GM12878 (cell line): ENCODE data around the gene INKA1. TPM values are rescaled to one million over a fixed set of nuclear protein-coding genes. Genes with fewer than 3 reads are reported as not detected.

Experiments
- ATAC-seq: fragments of 200-7000 bp; cut with Tn5 transposase; 3 replicates; pipeline ENCODE4 v1.9.1; 2020; ENCODE audit warnings: mild to moderate bottlenecking, moderate library complexity
- BruUV-seq: library from RNA; stranded (reverse); fragments of 400-500 nt; replicated peaks from 2 replicates; lab custom pipeline; 2021; lab: Mats Ljungman, UMichigan
- CTCF ChIA-PET: fragments of 300-600 bp; sonication (Branson Sonifier 250); formaldehyde crosslinking; extraction: SDS; loops from one replicate; lab custom pipeline; 2021; ENCODE audit warnings: inconsistent platforms; lab: Yijun Ruan, JAX
- POLR2A ChIA-PET: fragments of 350-600 bp; formaldehyde crosslinking; extraction: SDS; loops from one replicate; lab custom pipeline; 2021; ENCODE audit warnings: inconsistent platforms; lab: Charles Lee
- RAD21 ChIA-PET: fragments of 300-600 bp; sonication (Branson Sonifier 250); formaldehyde crosslinking; loops from one replicate; lab custom pipeline; 2023; ENCODE audit warnings: antibody characterized with exemption; ENCODE audit not compliant: unreplicated experiment; lab: Charles Lee
- SMC1A ChIA-PET: fragments of 300-600 bp; sonication (Branson Sonifier 250); formaldehyde crosslinking; loops from one replicate; lab custom pipeline; 2023; ENCODE audit not compliant: unreplicated experiment, uncharacterized antibody; lab: Charles Lee
- DNase-seq: peaks from one replicate; pipeline ENCODE4 v3.0.0-alpha.2; 2011; ENCODE audit warnings: low read depth, low spot score
- FAIRE-seq: peaks from 3 replicates; lab custom pipeline; 2011; peaks lifted over from hg19 to GRCh38; lab: Jason Lieb, UNC
- H2AFZ ChIP-seq: 2 replicates; pipeline ENCODE4 v1.6.0; 2011; ENCODE audit warnings: low read depth, low read length, control low read depth; ENCODE audit not compliant: control insufficient read depth
- H3K27ac ChIP-seq: 2 replicates; pipeline ENCODE4 v1.5.1; 2011; ENCODE audit warnings: control low read depth; ENCODE audit not compliant: control insufficient read depth, insufficient read depth
- H3K27me3 ChIP-seq, 2 experiments: replicated peaks in 1 of 2; 2 replicates each; pipeline versions ENCODE4 v1.6.0 to v1.6.1; 2011; ENCODE audit warnings: low read length in 1 of 2; ENCODE audit not compliant: control insufficient read depth in 2 of 2, insufficient read depth in 2 of 2
- H3K36me3 ChIP-seq, 2 experiments: 2 replicates each; pipeline ENCODE4 v1.5.1; 2011; ENCODE audit warnings: low read length in 1 of 2; ENCODE audit not compliant: control insufficient read depth in 2 of 2, insufficient read depth in 2 of 2
- H3K4me1 ChIP-seq: 2 replicates; pipeline ENCODE4 v1.6.1; 2011; ENCODE audit warnings: mild to moderate bottlenecking, low read length, moderate library complexity, mixed read lengths; ENCODE audit not compliant: control insufficient read depth, insufficient read depth
- H3K4me2 ChIP-seq: 2 replicates; pipeline ENCODE4 v1.6.0; 2011; ENCODE audit warnings: control low read depth; ENCODE audit not compliant: control insufficient read depth, insufficient read depth
- H3K4me3 ChIP-seq: fragments of 200-600 bp; sonication (generic); 2 replicates; pipeline ENCODE4 v1.5.1; 2016
- H3K79me2 ChIP-seq: 2 replicates; pipeline ENCODE4 v1.6.0; 2011; ENCODE audit warnings: low read length; ENCODE audit not compliant: control insufficient read depth, insufficient read depth
- H3K9ac ChIP-seq: 2 replicates; pipeline ENCODE4 v1.8.0; 2011; ENCODE audit warnings: low read length, control low read depth, mixed read lengths; ENCODE audit not compliant: control insufficient read depth, insufficient read depth
- H3K9me3 ChIP-seq: replicated peaks from 3 replicates; pipeline ENCODE4 v1.5.1; 2011; ENCODE audit warnings: mild to moderate bottlenecking, low read length; ENCODE audit not compliant: control insufficient read depth, insufficient read depth
- H4K20me1 ChIP-seq: 2 replicates; pipeline ENCODE4 v1.6.0; 2011; ENCODE audit not compliant: control insufficient read depth, insufficient read depth
- CBX3 ChIP-seq: fragments of 200-600 bp; sonication (generic); IDR thresholded peaks from 2 replicates; pipeline ENCODE4 v1.6.1; 2016; ENCODE audit warnings: low read depth, borderline replicate concordance
- DPF2 ChIP-seq: fragments of 450-650 bp; IDR thresholded peaks from 2 replicates; pipeline ENCODE4 v1.6.1; 2017; ENCODE audit warnings: mild to moderate bottlenecking
- E2F4 ChIP-seq: IDR thresholded peaks from 2 replicates; pipeline ENCODE4 v1.6.1; 2012; ENCODE audit warnings: low read depth, low read length, improper control_type of control experiment
- GATAD2B ChIP-seq: fragments of 450-650 bp; conservative IDR thresholded peaks from 2 replicates; pipeline ENCODE4 v1.6.1; 2017; ENCODE audit warnings: low read depth, mild to moderate bottlenecking, moderate library complexity
- JUNB ChIP-seq: IDR thresholded peaks from 2 replicates; pipeline ENCODE4 v1.6.1; 2016; ENCODE audit warnings: antibody characterized with exemption, mild to moderate bottlenecking
- MXI1 ChIP-seq: fragments of 150-350 bp; IDR thresholded peaks from 2 replicates; pipeline ENCODE4 v1.6.1; 2011; ENCODE audit warnings: low read depth, mild to moderate bottlenecking, inconsistent platforms, low read length, improper control_type of control experiment
- POLR2A ChIP-seq: IDR thresholded peaks from 2 replicates; pipeline ENCODE4 v1.6.1; 2011; ENCODE audit warnings: low read depth, mild to moderate bottlenecking, low read length
- RAD21 ChIP-seq: IDR thresholded peaks from 2 replicates; pipeline ENCODE4 v1.6.1; 2011; ENCODE audit warnings: mild to moderate bottlenecking, low read depth, low read length, moderate library complexity; ENCODE audit not compliant: insufficient read depth
- SMC3 ChIP-seq: IDR thresholded peaks from 2 replicates; pipeline ENCODE4 v1.6.1; 2011; ENCODE audit warnings: low read length, improper control_type of control experiment, borderline replicate concordance
- SRF ChIP-seq, 2 experiments: IDR thresholded peaks; 2 replicates each; pipeline ENCODE4 v1.6.1; 2011; ENCODE audit warnings: low read depth in 2 of 2, low read length in 2 of 2, mild to moderate bottlenecking in 1 of 2, moderate library complexity in 1 of 2
- ZNF592 ChIP-seq: fragments of 450-650 bp; IDR thresholded peaks from 2 replicates; pipeline ENCODE4 v1.6.1; 2017; ENCODE audit warnings: mild to moderate bottlenecking, moderate library complexity
- ZNF622 ChIP-seq: fragments of 450-650 bp; IDR thresholded peaks from 2 replicates; pipeline ENCODE4 v1.6.1; 2017; ENCODE audit warnings: mild to moderate bottlenecking, inconsistent platforms
- WGBS: methylation state at CpG from one replicate; pipeline ENCODE4 v1.1.6; 2016; ENCODE audit warnings: low lambda C conversion rate; ENCODE audit not compliant: insufficient replicate concordance, insufficient coverage; ENCODE audit errors: missing lambda C conversion rate; 5-methylcytosine and 5-hydroxymethylcytosine counted together
- in situ Hi-C: fragments of 300-500 bp; cut with MboI; formaldehyde crosslinking; loops from 9 replicates; pipeline ENCODE4 v1.14.3; 2018; ENCODE audit warnings: mixed read lengths
- intact Hi-C: fragments of 100-400 bp; cut with micrococcal nuclease; formaldehyde crosslinking; loops from one replicate; pipeline ENCODE4 v1.14.2; 2022; ENCODE audit not compliant: unreplicated experiment
- polyA plus RNA-seq, 11 experiments: library from polyadenylated mRNA; depleted of rRNA in 4 of 11; unstranded in 6 of 11; stranded (reverse) in 5 of 11; fragments of >200 nt; fragmentation: Nextera tagmentation in 4 of 11; fragmentation: Illumina TruSeq in 1 of 11; extraction: Ambion mirVana in 4 of 11; extraction: Trizol in 1 of 11; gene quantifications; 1 replicate in 1 of 11; 2 replicates in 10 of 11; pipeline versions ENCODE4 v1.2.1 to v1.2.3, GENCODE V29; 2011 to 2016; ENCODE audit warnings: inconsistent platforms in 2 of 11, missing spikeins in 2 of 11, low read depth in 1 of 11
- total RNA-seq, 4 experiments: library from RNA; depleted of rRNA in 3 of 4; stranded (reverse); fragments of >200 nt in 3 of 4; fragmentation: Illumina TruSeq in 1 of 4; extraction: Trizol in 1 of 4; gene quantifications; 2 replicates each; pipeline versions ENCODE4 v1.2.1 to v1.2.3, GENCODE V29; 2013 to 2021
- TF ChIP-seq, protein P1 (sequence below): fragments of 450-650 bp; IDR thresholded peaks from 2 replicates; pipeline ENCODE4 v1.6.1; 2017; ENCODE audit warnings: mild to moderate bottlenecking, moderate library complexity

Gene INKA1
- total and polyA plus RNA-seq, 10 of the 15 experiments (the other 5 are each of a cell fraction or from before 2014, with no cell fraction given), result 0.32 to 10.5 (median 4.9) TPM

DNA sequence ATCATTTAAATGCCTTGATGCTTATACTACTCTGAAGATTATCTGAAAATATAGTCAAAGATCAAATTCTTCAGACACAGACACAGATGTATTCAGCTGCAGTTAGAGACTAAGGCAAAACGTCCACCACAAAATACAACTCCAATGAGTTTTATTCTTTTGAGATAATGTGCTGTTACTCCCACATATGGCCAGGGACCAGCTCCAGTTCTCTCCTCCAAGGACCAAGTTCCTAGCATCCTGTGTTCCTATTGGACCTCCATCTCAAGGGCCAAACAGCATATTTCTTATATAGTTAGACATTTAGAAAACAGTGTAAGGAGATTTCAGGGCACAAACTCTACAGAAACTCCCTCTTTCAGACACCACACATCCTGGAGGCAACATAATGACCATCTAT lies 43.8 kb upstream of the INKA1 start (continued):
- no peak for TF ChIP-seq RAD21

DNA sequence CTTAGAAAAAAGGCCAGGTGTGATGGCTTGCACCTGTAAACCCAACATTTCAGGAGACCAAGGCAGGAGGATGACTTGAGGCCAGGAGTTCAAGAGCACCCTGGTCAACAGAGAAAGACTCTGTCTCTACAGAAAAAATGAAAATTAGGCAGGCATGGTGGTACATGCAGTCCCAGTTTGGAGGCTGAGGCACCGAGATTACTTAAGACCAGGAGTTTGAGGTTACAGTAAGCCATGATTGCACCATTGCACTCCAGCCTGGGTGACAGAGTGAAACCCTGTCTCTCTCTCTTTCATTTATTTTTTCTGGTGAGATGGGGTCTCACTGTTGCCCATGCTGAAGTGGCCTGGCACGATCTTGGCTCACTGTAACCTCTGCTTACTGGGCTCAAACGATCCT lies 41.4 kb upstream of the INKA1 start:
- no peak overlapping the region for H3K27ac ChIP-seq
- intact Hi-C loops (no loop called here), in situ Hi-C loops (no loop called here)
- no peaks in the 10 kb centered on the region; the same call in 1 of the 2 replicates for H3K79me2 ChIP-seq
- H3K27me3 ChIP-seq, result no peaks in the 10 kb centered on the region
- H3K36me3 ChIP-seq, result no peaks in the 10 kb centered on the region; a peak in 2 of 4 replicates
- POLR2A ChIA-PET, result no interaction called here
- ATAC-seq, result no peak
- no peak for TF ChIP-seq JUNB
- no peak for TF ChIP-seq MXI1
- TF ChIP-seq E2F4, result no peak
- no peak for TF ChIP-seq DPF2
- no peak for TF ChIP-seq GATAD2B
- TF ChIP-seq, protein P1, sequence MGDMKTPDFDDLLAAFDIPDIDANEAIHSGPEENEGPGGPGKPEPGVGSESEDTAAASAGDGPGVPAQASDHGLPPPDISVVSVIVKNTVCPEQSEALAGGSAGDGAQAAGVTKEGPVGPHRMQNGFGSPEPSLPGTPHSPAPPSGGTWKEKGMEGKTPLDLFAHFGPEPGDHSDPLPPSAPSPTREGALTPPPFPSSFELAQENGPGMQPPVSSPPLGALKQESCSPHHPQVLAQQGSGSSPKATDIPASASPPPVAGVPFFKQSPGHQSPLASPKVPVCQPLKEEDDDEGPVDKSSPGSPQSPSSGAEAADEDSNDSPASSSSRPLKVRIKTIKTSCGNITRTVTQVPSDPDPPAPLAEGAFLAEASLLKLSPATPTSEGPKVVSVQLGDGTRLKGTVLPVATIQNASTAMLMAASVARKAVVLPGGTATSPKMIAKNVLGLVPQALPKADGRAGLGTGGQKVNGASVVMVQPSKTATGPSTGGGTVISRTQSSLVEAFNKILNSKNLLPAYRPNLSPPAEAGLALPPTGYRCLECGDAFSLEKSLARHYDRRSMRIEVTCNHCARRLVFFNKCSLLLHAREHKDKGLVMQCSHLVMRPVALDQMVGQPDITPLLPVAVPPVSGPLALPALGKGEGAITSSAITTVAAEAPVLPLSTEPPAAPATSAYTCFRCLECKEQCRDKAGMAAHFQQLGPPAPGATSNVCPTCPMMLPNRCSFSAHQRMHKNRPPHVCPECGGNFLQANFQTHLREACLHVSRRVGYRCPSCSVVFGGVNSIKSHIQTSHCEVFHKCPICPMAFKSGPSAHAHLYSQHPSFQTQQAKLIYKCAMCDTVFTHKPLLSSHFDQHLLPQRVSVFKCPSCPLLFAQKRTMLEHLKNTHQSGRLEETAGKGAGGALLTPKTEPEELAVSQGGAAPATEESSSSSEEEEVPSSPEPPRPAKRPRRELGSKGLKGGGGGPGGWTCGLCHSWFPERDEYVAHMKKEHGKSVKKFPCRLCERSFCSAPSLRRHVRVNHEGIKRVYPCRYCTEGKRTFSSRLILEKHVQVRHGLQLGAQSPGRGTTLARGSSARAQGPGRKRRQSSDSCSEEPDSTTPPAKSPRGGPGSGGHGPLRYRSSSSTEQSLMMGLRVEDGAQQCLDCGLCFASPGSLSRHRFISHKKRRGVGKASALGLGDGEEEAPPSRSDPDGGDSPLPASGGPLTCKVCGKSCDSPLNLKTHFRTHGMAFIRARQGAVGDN, result no peak
- TF ChIP-seq SRF (IDR thresholded peaks at IDR 0.05; ENCODE audit: low read depth in 2 of 2, low read length in 2 of 2), result no peak
- TF ChIP-seq ZNF592, result no peak
- TF ChIP-seq SMC3, result no peak
- TF ChIP-seq ZNF622, result no peak
- TF ChIP-seq POLR2A, result no peak
- TF ChIP-seq CBX3, result no peak
- no peaks in the 10 kb centered on the region for H3K9me3 ChIP-seq
- 81% methylated on average over 3 of the region's 3 CpGs for WGBS
- no peak overlapping the region for H3K9ac ChIP-seq
- no peak overlapping the region for H3K4me2 ChIP-seq
- H4K20me1 ChIP-seq, result no peaks in the 10 kb centered on the region; the same call in 1 of the 2 replicates
- CTCF ChIA-PET, result no interaction called here
- RAD21 ChIA-PET, result no interaction called here
- SMC1A ChIA-PET, result no interaction called here
- FAIRE-seq, result no peak
- H2AFZ ChIP-seq, result no peak overlapping the region
- BruUV-seq, result no TSS peak
- H3K4me3 ChIP-seq, result no peak overlapping the region
- no peak for DNase-seq
- no peaks in the 10 kb centered on the region for H3K4me1 ChIP-seq
